Panc1 (cell line): ENCODE results near the gene DNAJB5. TPM values are rescaled to one million over a fixed set of nuclear protein-coding genes. Genes with fewer than 3 reads are reported as not detected.
A peak's percentile ranks its signal among the peaks of the same experiment; 100 is the strongest.

Experiments
- ATAC-seq: fragments of 200-7000 bp; cut with Tn5 transposase; 2 replicates; pipeline ENCODE4 v1.9.1; 2020; ENCODE audit warnings: mild to moderate bottlenecking, moderate library complexity
- BruUV-seq: library from RNA; stranded (reverse); fragments of 400-500 nt; replicated peaks from 2 replicates; lab custom pipeline; 2021; lab: Mats Ljungman, UMichigan
- CTCF ChIA-PET: fragments of 300-600 bp; sonication (Branson Sonifier 250); formaldehyde crosslinking; loops from one replicate; lab custom pipeline; 2022; ENCODE audit warnings: antibody characterized with exemption; lab: Charles Lee
- POLR2A ChIA-PET: fragments of 300-600 bp; sonication (Branson Sonifier 250); formaldehyde crosslinking; loops from one replicate; lab custom pipeline; 2022; ENCODE audit warnings: antibody characterized with exemption; lab: Charles Lee
- DNase-seq: peaks from one replicate; pipeline ENCODE4 v3.0.0-alpha.2; 2010; ENCODE audit warnings: low read depth, low spot score
- H3K27ac ChIP-seq: 2 replicates; pipeline ENCODE4 v1.5.1; 2011; ENCODE audit warnings: mild to moderate bottlenecking, low read length, inconsistent platforms
- H3K27me3 ChIP-seq: fragments of 200-500 bp; sonication (Bioruptor generic); 2 replicates; pipeline ENCODE4 v1.6.0; 2014; ENCODE audit warnings: low read length, inconsistent platforms; ENCODE audit not compliant: control insufficient read depth, insufficient read depth
- H3K36me3 ChIP-seq: fragments of 200-500 bp; sonication (Bioruptor generic); 2 replicates; pipeline ENCODE4 v1.5.1; 2014; ENCODE audit warnings: inconsistent platforms, mild to moderate bottlenecking, low read length, moderate library complexity; ENCODE audit not compliant: control insufficient read depth, insufficient read depth
- H3K4me1 ChIP-seq: 2 replicates; pipeline ENCODE4 v1.5.1; 2011; ENCODE audit warnings: inconsistent platforms, mild to moderate bottlenecking, low read length, moderate library complexity; ENCODE audit not compliant: control insufficient read depth, insufficient read depth
- H3K4me3 ChIP-seq, 2 experiments: 2 replicates each; pipeline ENCODE4 v1.5.1; 2011 to 2012; ENCODE audit warnings: low read depth in 2 of 2, low read length in 2 of 2, mild to moderate bottlenecking in 2 of 2, inconsistent platforms in 1 of 2, moderate library complexity in 1 of 2
- H3K9me3 ChIP-seq: fragments of 200-500 bp; sonication (Bioruptor generic); 2 replicates; pipeline ENCODE4 v1.5.1; 2014; ENCODE audit warnings: low read depth, mild to moderate bottlenecking, inconsistent platforms, low read length, moderate library complexity; ENCODE audit not compliant: control insufficient read depth, insufficient read depth
- CTCF ChIP-seq: fragments of 450-650 bp; IDR thresholded peaks from 2 replicates; pipeline ENCODE4 v1.5.1; 2017; ENCODE audit warnings: mild to moderate bottlenecking
- POLR2AphosphoS5 ChIP-seq: IDR thresholded peaks from 2 replicates; pipeline ENCODE4 v1.6.1; 2012; ENCODE audit warnings: mild to moderate bottlenecking, low read depth, low read length, moderate library complexity
- REST ChIP-seq, 2 experiments: IDR thresholded peaks; 2 replicates each; pipeline ENCODE4 v1.6.1; 2011 to 2012; ENCODE audit warnings: low read depth in 2 of 2, control low read depth in 1 of 2, low read length in 1 of 2, mild to moderate bottlenecking in 1 of 2, moderate library complexity in 1 of 2; ENCODE audit not compliant: insufficient read depth in 1 of 2
- SIN3A ChIP-seq: IDR thresholded peaks from 2 replicates; pipeline ENCODE4 v1.6.1; 2012; ENCODE audit warnings: low read depth, mild to moderate bottlenecking, low read length, moderate library complexity, borderline replicate concordance; ENCODE audit not compliant: insufficient read depth
- TCF7L2 ChIP-seq: IDR thresholded peaks from 2 replicates; pipeline ENCODE4 v1.6.1; 2011; ENCODE audit warnings: mild to moderate bottlenecking, low read depth, low read length, inconsistent platforms
- in situ Hi-C: cut with HindIII; loops from 2 replicates; pipeline ENCODE4 v1.10.0; 2016; ENCODE audit warnings: low sequenced_read_pairs, low pct_unique_long_range_greater_than_20kb
- intact Hi-C: fragments of 100-400 bp; cut with micrococcal nuclease; formaldehyde crosslinking; loops from one replicate; pipeline ENCODE4 v1.10.0; 2022; ENCODE audit not compliant: unreplicated experiment
- total RNA-seq: library from RNA; stranded (reverse); gene quantifications from one replicate; pipeline ENCODE4 v1.2.1, GENCODE V29; 2021; ENCODE audit not compliant: unreplicated experiment

Gene DNAJB5
- total RNA-seq, 1 experiment from 2014 or later: 9.7 TPM

- H3K4me1 ChIP-seq: no peaks in the 10 kb centered on the region
- H3K4me3 ChIP-seq: no peak overlapping the region
- ChIA-PET POLR2A (no interaction called here), CTCF (no interaction called here)
- H3K9me3 ChIP-seq: no peaks in the 10 kb centered on the region
- H3K27ac ChIP-seq: no peak overlapping the region
- TF ChIP-seq REST (IDR thresholded peaks at IDR 0.05; ENCODE audit: insufficient read depth in 1 of 2, low read depth in 2 of 2, low read length in 1 of 2): no peak
- no peak for TF ChIP-seq POLR2AphosphoS5
- TF ChIP-seq TCF7L2: no peak
- no peak for TF ChIP-seq CTCF
- no peak for TF ChIP-seq SIN3A
- ATAC-seq (no peak), DNase-seq (no peak)
- BruUV-seq: no TSS peak
- in situ Hi-C loops: no loop called here
- no peaks in the 10 kb centered on the region for H3K27me3 ChIP-seq
- H3K36me3 ChIP-seq: no peaks in the 10 kb centered on the region
- intact Hi-C loops: no loop called here
Measured at GRCh38 chr9:35033101-35033500, 43.6 kb downstream of the DNAJB5 start.

- no peak overlapping the region for H3K27ac ChIP-seq
- H3K4me1 ChIP-seq: no peaks in the 10 kb centered on the region
- ATAC-seq (0 out of 2 replicates have a peak, but pooled peaks have one; percentile 39), DNase-seq (no peak)
- ChIA-PET CTCF (no interaction called here), POLR2A (no interaction called here)
- H3K9me3 ChIP-seq: no peaks in the 10 kb centered on the region
- BruUV-seq: no TSS peak
- H3K36me3 ChIP-seq: no peaks in the 10 kb centered on the region
- TF ChIP-seq TCF7L2 (no peak), POLR2AphosphoS5 (no peak), CTCF (no peak), REST (IDR thresholded peaks at IDR 0.05; ENCODE audit: insufficient read depth in 1 of 2, low read depth in 2 of 2, low read length in 1 of 2) (no peak), SIN3A (no peak)
- H3K4me3 ChIP-seq: no peak overlapping the region
- in situ Hi-C loops (no loop called here), intact Hi-C loops (no loop called here)
- no peaks in the 10 kb centered on the region for H3K27me3 ChIP-seq
Measured at GRCh38 chr9:35035851-35036701, 46.5 kb downstream of the DNAJB5 start.
